Neural crest cell (in vitro differentiated cells): ENCODE results near the gene KCNJ10. TPM values are rescaled to one million over a fixed set of nuclear protein-coding genes. Genes with fewer than 3 reads are reported as not detected.

Source experiments
- DNase-seq: peaks from one replicate; pipeline ENCODE4 v3.0.0; 2021; ENCODE audit warnings: low read depth, mixed read lengths, low spot score
- H3K27ac Mint-ChIP-seq: one replicate; pipeline ENCODE4 v1.8.0; 2021; ENCODE audit warnings: mild to moderate bottlenecking, mixed read lengths; ENCODE audit not compliant: unreplicated experiment
- H3K27me3 Mint-ChIP-seq: 2 replicates; pipeline ENCODE4 v1.8.0; 2021; ENCODE audit warnings: low read depth, mild to moderate bottlenecking, mixed read lengths
- H3K36me3 Mint-ChIP-seq: 2 replicates; pipeline ENCODE4 v1.8.0; 2021; ENCODE audit warnings: low read depth, mild to moderate bottlenecking, mixed read lengths
- H3K4me1 Mint-ChIP-seq: 2 replicates; pipeline ENCODE4 v1.8.0; 2021; ENCODE audit warnings: mixed read lengths
- H3K4me3 Mint-ChIP-seq: one replicate; pipeline ENCODE4 v1.8.0; 2021; ENCODE audit warnings: mild to moderate bottlenecking, mixed read lengths
- H3K9me3 Mint-ChIP-seq: 2 replicates; pipeline ENCODE4 v1.8.0; 2021; ENCODE audit warnings: mixed read lengths
- CTCF ChIP-seq: fragments of 200-600 bp; sonication (generic); conservative IDR thresholded peaks from 2 replicates; pipeline ENCODE4 v1.5.0; 2021; ENCODE audit warnings: antibody characterized with exemption, mild to moderate bottlenecking
- total RNA-seq: library from RNA; stranded (reverse); gene quantifications from 2 replicates; pipeline ENCODE4 v1.2.1, GENCODE V29; 2021

The KCNJ10 gene
- total RNA-seq, 1 donor from 2014 or later: 0.47 TPM

- H3K27ac Mint-ChIP-seq: no peak overlapping the region
- H3K4me1 Mint-ChIP-seq: peaks cover 50% of the 10 kb centered on the region
- no peaks in the 10 kb centered on the region for H3K9me3 Mint-ChIP-seq
- DNase-seq: no peak
- no peaks in the 10 kb centered on the region for H3K36me3 Mint-ChIP-seq
- peak overlapping the region; percentile 61 for H3K4me3 Mint-ChIP-seq
- no peak for TF ChIP-seq CTCF
- H3K27me3 Mint-ChIP-seq: peaks cover 61% of the 10 kb centered on the region
These were observed 1.7 kb downstream of the KCNJ10 start for GRCh38 chr1:160068225-160068624.

- H3K4me1 Mint-ChIP-seq: peaks cover 59% of the 10 kb centered on the region
- H3K36me3 Mint-ChIP-seq: no peaks in the 10 kb centered on the region
- H3K9me3 Mint-ChIP-seq: no peaks in the 10 kb centered on the region
- peak overlapping the region; percentile 17 for H3K4me3 Mint-ChIP-seq
- TF ChIP-seq CTCF: no peak
- DNase-seq: no peak
- no peak overlapping the region for H3K27ac Mint-ChIP-seq
- H3K27me3 Mint-ChIP-seq: peaks cover 52% of the 10 kb centered on the region
These were observed 2.9 kb downstream of the KCNJ10 start for GRCh38 chr1:160066829-160067745.

GRCh38 chr1:160064746-160065145 lies 5.2 kb downstream of the KCNJ10 start:
- TF ChIP-seq CTCF: no peak
- no peak overlapping the region for H3K27ac Mint-ChIP-seq
- peaks cover 32% of the 10 kb centered on the region for H3K27me3 Mint-ChIP-seq
- peaks cover 70% of the 10 kb centered on the region for H3K4me1 Mint-ChIP-seq
- H3K36me3 Mint-ChIP-seq: no peaks in the 10 kb centered on the region
- no peaks in the 10 kb centered on the region for H3K9me3 Mint-ChIP-seq
- no peak overlapping the region for H3K4me3 Mint-ChIP-seq
- no peak for DNase-seq

GRCh38 chr1:160064164-160064563 lies 5.8 kb downstream of the KCNJ10 start:
- Mint-ChIP-seq H3K4me1 (peaks cover 67% of the 10 kb centered on the region), H3K27me3 (peaks cover 29% of the 10 kb centered on the region)

GRCh38 chr1:160063176-160063575 lies 6.8 kb downstream of the KCNJ10 start:
- H3K36me3 Mint-ChIP-seq: no peaks in the 10 kb centered on the region
- no peak overlapping the region for H3K27ac Mint-ChIP-seq
- H3K9me3 Mint-ChIP-seq: no peaks in the 10 kb centered on the region
- H3K27me3 Mint-ChIP-seq: peaks cover 28% of the 10 kb centered on the region
- DNase-seq: no peak
- peaks cover 72% of the 10 kb centered on the region for H3K4me1 Mint-ChIP-seq
- TF ChIP-seq CTCF: no peak
- no peak overlapping the region for H3K4me3 Mint-ChIP-seq

More at GRCh38 chr1:160064164-160064563, 5.8 kb downstream of the KCNJ10 start:
- Mint-ChIP-seq H3K36me3 (no peaks in the 10 kb centered on the region), H3K9me3 (no peaks in the 10 kb centered on the region), H3K4me3 (no peak overlapping the region), H3K27ac (no peak overlapping the region)
- TF ChIP-seq CTCF: no peak
- no peak for DNase-seq
